GM19468 (cell line): Measurements from ENCODE around the gene MAPK4.

ENCODE experiments used
- ATAC-seq: cut with Tn5 transposase; IDR thresholded peaks from one replicate; pipeline ENCODE4 v1.9.1; 2021; ENCODE audit warnings: mild to moderate bottlenecking, moderate library complexity, moderate number of reproducible peaks; ENCODE audit not compliant: unreplicated experiment; ENCODE audit errors: extremely low read depth

The MAPK4 gene

GRCh38 chr18:50707855-50708469 is 148.1 kb downstream of the MAPK4 start:
- no peak for ATAC-seq

GRCh38 chr18:50709193-50709592 is 149.3 kb downstream of the MAPK4 start:
- no peak for ATAC-seq

- ATAC-seq = no peak
Observed at GRCh38 chr18:50711386-50711785, 151.5 kb downstream of the MAPK4 start.

GRCh38 chr18:50715919-50716318 is 156.0 kb downstream of the MAPK4 start:
- ATAC-seq = no peak

GRCh38 chr18:50716902-50717301 is 157.0 kb downstream of the MAPK4 start:
- ATAC-seq = no peak

- no peak for ATAC-seq
Observed at GRCh38 chr18:50717563-50717962, 157.7 kb downstream of the MAPK4 start.

- ATAC-seq = no peak
Observed at GRCh38 chr18:50719471-50720324, 159.8 kb downstream of the MAPK4 start.

- no peak for ATAC-seq
Observed at GRCh38 chr18:50720325-50720674, 160.4 kb downstream of the MAPK4 start.

- ATAC-seq = no peak
Observed at GRCh38 chr18:50721006-50721405, 161.1 kb downstream of the MAPK4 start.

GRCh38 chr18:50721451-50722120 is 161.7 kb downstream of the MAPK4 start:
- ATAC-seq = no peak

GRCh38 chr18:50722311-50722710 is 162.4 kb downstream of the MAPK4 start:
- no peak for ATAC-seq

GRCh38 chr18:50724751-50725151 is 164.9 kb downstream of the MAPK4 start:
- ATAC-seq = no peak

- ATAC-seq = peak; percentile 31
Observed at GRCh38 chr18:50726960-50727589, 167.2 kb downstream of the MAPK4 start.

- ATAC-seq = no peak
Observed at GRCh38 chr18:50727721-50728471, 168.0 kb downstream of the MAPK4 start.

- no peak for ATAC-seq
Observed at GRCh38 chr18:50729376-50729775, 169.5 kb downstream of the MAPK4 start.

GRCh38 chr18:50729986-50730385 is 170.1 kb downstream of the MAPK4 start:
- no peak for ATAC-seq

GRCh38 chr18:50734342-50734741 is 174.5 kb downstream of the MAPK4 start:
- ATAC-seq = no peak

- ATAC-seq = no peak
Observed at GRCh38 chr18:50734886-50735285, 175.0 kb downstream of the MAPK4 start.

- ATAC-seq = no peak
Observed at GRCh38 chr18:50737127-50737526, 177.2 kb downstream of the MAPK4 start.

- ATAC-seq = no peak
Observed at GRCh38 chr18:50738098-50738757, 178.3 kb downstream of the MAPK4 start.
